IPS-15b (cell line): Measurements from ENCODE around the gene OCA2.

ENCODE experiments used
- H3K27me3 ChIP-seq: one replicate; pipeline ENCODE4 v1.6.1; 2013; ENCODE audit warnings: low read length; ENCODE audit not compliant: control insufficient read depth, insufficient read depth
- H3K36me3 ChIP-seq: one replicate; pipeline ENCODE4 v1.6.1; 2013; ENCODE audit warnings: low read length; ENCODE audit not compliant: control insufficient read depth, insufficient read depth
- H3K4me1 ChIP-seq: one replicate; pipeline ENCODE4 v1.6.1; 2013; ENCODE audit warnings: mild to moderate bottlenecking, low read length; ENCODE audit not compliant: control insufficient read depth, insufficient read depth
- H3K4me3 ChIP-seq: one replicate; pipeline ENCODE4 v1.5.1; 2013; ENCODE audit warnings: low read depth, low read length
- H3K9ac ChIP-seq: one replicate; pipeline ENCODE4 v1.6.1; 2013; ENCODE audit warnings: low read depth, mild to moderate bottlenecking, low read length
- H3K9me3 ChIP-seq: one replicate; pipeline ENCODE4 v1.6.1; 2013; ENCODE audit warnings: mild to moderate bottlenecking, low read length; ENCODE audit not compliant: control insufficient read depth, insufficient read depth

OCA2 gene

DNA sequence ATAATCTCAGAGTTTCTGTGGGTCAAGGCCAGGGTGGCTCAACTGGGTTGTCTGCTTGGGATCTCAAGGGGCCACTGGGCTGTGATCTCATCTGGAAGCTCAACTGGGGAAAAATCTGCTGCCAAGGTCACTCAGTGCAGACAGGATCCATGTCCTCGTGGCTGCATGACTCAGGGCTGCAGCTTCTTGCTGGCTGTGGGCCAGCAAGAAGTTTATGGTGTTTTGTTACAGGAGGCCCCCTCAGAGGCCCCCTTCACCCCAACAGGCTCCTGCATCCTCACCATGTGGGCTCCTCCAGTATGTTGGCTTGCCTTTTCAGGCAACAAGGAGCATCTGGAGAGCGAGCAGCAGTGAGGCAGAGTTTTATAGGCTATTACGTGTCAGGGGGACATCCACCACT lies 14.6 kb downstream of the OCA2 start:
- Histone ChIP-seq H3K9ac (no peak overlapping the region), H3K9me3 (no peaks in the 10 kb centered on the region), H3K4me1 (no peaks in the 10 kb centered on the region)

GRCh38 chr15:28082891-28083684 lies 16.0 kb downstream of the OCA2 start:
- Histone ChIP-seq H3K4me3 (no peak overlapping the region), H3K27me3 (no peaks in the 10 kb centered on the region), H3K9ac (no peak overlapping the region), H3K36me3 (no peaks in the 10 kb centered on the region), H3K9me3 (no peaks in the 10 kb centered on the region), H3K4me1 (no peaks in the 10 kb centered on the region)

More for the DNA sequence above, 14.6 kb downstream of the OCA2 start:
- no peaks in the 10 kb centered on the region for H3K36me3 ChIP-seq
- H3K27me3 ChIP-seq: no peaks in the 10 kb centered on the region
- no peak overlapping the region for H3K4me3 ChIP-seq

- H3K4me3 ChIP-seq: no peak overlapping the region
- no peaks in the 10 kb centered on the region for H3K36me3 ChIP-seq
- no peaks in the 10 kb centered on the region for H3K4me1 ChIP-seq
- H3K27me3 ChIP-seq: no peaks in the 10 kb centered on the region
- H3K9ac ChIP-seq: no peak overlapping the region
- H3K9me3 ChIP-seq: no peaks in the 10 kb centered on the region
Measured at GRCh38 chr15:28081594-28081993, 17.5 kb downstream of the OCA2 start.

DNA sequence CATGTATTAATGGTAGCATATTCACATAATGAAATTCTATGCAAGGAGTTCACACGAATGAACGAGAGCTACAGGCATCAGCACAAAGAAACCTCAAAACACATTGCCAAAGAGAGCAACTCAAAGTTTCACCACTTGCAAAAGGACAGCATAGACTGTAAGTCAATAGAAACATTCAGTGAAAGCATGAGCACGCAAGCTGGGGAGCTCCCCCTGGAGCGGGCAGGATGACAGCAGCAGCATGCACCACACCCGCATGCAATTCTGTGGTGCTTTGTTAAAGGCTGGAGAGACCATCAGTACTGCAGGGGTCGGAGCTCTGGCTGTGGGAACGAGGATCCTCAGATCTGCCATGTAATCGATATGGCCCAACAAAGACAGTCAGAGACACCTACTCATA lies 18.7 kb downstream of the OCA2 start:
- no peaks in the 10 kb centered on the region for H3K9me3 ChIP-seq
- H3K36me3 ChIP-seq: no peaks in the 10 kb centered on the region

DNA sequence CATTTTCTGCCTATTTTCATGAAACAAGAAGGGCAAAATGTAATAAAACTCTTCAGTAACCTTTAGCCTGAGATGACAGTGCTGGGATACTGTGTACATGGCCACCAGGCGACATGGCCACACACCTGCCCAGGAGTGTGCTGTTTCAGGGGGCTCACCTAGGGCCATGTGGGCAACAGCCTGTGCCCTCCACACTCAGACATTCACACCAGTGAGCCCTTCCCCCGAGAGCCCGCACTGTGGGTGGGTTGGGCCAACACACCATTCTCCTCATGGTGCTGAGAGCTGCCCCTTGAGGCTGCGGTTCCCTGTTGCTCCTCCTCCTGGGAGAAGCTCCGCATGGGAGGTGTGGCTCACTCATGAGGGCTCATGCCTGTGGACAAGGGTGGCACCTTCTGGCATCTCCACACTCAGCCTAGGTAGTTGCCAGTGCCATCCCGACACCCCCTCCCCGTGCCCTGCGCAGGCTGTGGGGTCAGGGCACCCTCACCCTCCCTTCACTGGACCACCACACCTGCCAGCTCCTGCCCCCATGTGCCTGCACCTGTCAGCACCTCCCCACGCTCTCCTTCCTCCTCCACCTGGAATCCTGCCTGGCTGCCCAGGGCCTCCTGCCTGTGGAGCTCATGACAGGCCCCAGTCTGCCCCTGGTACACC lies 19.7 kb downstream of the OCA2 start:
- Histone ChIP-seq H3K36me3 (no peaks in the 10 kb centered on the region), H3K27me3 (no peaks in the 10 kb centered on the region), H3K9me3 (no peaks in the 10 kb centered on the region), H3K4me3 (no peak overlapping the region), H3K9ac (no peak overlapping the region), H3K4me1 (no peaks in the 10 kb centered on the region)

More for the DNA sequence above, 18.7 kb downstream of the OCA2 start:
- Histone ChIP-seq H3K4me1 (no peaks in the 10 kb centered on the region), H3K27me3 (no peaks in the 10 kb centered on the region), H3K4me3 (no peak overlapping the region), H3K9ac (no peak overlapping the region)

GRCh38 chr15:28078191-28078719 lies 20.9 kb downstream of the OCA2 start:
- Histone ChIP-seq H3K9me3 (no peaks in the 10 kb centered on the region), H3K9ac (no peak overlapping the region), H3K27me3 (no peaks in the 10 kb centered on the region), H3K36me3 (no peaks in the 10 kb centered on the region), H3K4me3 (no peak overlapping the region), H3K4me1 (no peaks in the 10 kb centered on the region)

GRCh38 chr15:28075573-28075972 lies 23.5 kb downstream of the OCA2 start:
- Histone ChIP-seq H3K9me3 (no peaks in the 10 kb centered on the region), H3K9ac (no peak overlapping the region), H3K4me3 (no peak overlapping the region), H3K27me3 (no peaks in the 10 kb centered on the region), H3K4me1 (no peaks in the 10 kb centered on the region), H3K36me3 (no peaks in the 10 kb centered on the region)

GRCh38 chr15:28068930-28069329 lies 30.2 kb downstream of the OCA2 start:
- H3K9ac ChIP-seq: no peak overlapping the region
- H3K27me3 ChIP-seq: no peaks in the 10 kb centered on the region
- H3K9me3 ChIP-seq: no peaks in the 10 kb centered on the region
- H3K36me3 ChIP-seq: no peaks in the 10 kb centered on the region
- H3K4me1 ChIP-seq: no peaks in the 10 kb centered on the region
- no peak overlapping the region for H3K4me3 ChIP-seq

GRCh38 chr15:28066231-28066630 lies 32.9 kb downstream of the OCA2 start:
- H3K27me3 ChIP-seq: no peaks in the 10 kb centered on the region
- no peaks in the 10 kb centered on the region for H3K36me3 ChIP-seq
- H3K9ac ChIP-seq: no peak overlapping the region
- H3K4me3 ChIP-seq: no peak overlapping the region
- H3K4me1 ChIP-seq: no peaks in the 10 kb centered on the region
- no peaks in the 10 kb centered on the region for H3K9me3 ChIP-seq

DNA sequence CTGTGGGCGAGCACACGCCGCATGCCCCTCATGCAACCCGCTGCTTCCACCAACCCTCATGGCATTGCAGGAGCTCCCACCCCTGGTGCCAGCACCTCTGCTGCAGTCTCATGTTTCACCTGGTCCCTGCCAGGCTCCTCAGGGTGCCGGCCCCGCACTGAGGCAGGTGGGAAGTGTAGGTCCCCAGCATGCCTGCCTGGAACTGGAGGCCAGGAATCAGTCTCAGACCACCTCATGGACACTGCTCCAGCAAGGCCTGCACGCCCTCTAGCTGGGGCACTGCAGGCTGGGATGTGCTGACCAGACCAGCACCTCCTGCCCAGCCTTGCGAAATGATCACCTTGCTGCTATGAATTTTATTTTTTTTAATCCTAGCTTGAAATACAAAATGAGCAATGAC lies 39.1 kb downstream of the OCA2 start:
- no peaks in the 10 kb centered on the region for H3K9me3 ChIP-seq
- H3K9ac ChIP-seq: no peak overlapping the region
- no peaks in the 10 kb centered on the region for H3K4me1 ChIP-seq
- H3K4me3 ChIP-seq: no peak overlapping the region
- no peaks in the 10 kb centered on the region for H3K27me3 ChIP-seq
- H3K36me3 ChIP-seq: no peaks in the 10 kb centered on the region

DNA sequence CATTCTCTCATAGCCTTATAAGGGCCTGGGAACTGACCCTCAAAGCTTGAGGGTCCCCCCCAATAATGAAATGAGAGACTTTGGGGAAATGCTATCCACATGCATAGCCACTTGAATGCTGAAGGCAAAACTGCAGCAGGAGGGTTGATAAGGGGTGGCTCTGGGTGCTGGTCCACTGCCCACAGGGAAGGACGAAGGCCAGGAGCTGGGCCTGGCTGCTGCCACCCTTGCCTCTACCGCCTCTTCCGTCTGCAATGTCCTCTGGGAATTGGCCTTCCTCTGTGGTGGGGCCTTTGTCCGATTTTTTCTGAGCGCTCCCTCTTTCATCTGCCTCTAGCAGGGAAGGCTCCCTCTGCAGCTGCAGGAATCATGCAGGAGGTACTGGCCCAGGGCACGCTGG lies 41.0 kb downstream of the OCA2 start:
- Histone ChIP-seq H3K9ac (no peak overlapping the region), H3K27me3 (no peaks in the 10 kb centered on the region), H3K4me3 (no peak overlapping the region), H3K36me3 (no peaks in the 10 kb centered on the region), H3K4me1 (no peaks in the 10 kb centered on the region), H3K9me3 (no peaks in the 10 kb centered on the region)
